Fibroblast of the aortic adventitia (primary cell): ENCODE data around the gene SENP6. TPM values are rescaled to one million over a fixed set of nuclear protein-coding genes. Genes with fewer than 3 reads are reported as not detected.

ENCODE experiments used
- DNase-seq: peaks from one replicate; pipeline ENCODE4 v3.0.0-alpha.2; 2010; ENCODE audit warnings: low read depth
- H3K4me3 ChIP-seq: 2 replicates; pipeline ENCODE4 v1.5.1; 2011; ENCODE audit warnings: low read depth, mild to moderate bottlenecking, control low read depth, low read length, moderate library complexity
- small RNA-seq: library from RNA; depleted of rRNA; stranded (forward); fragments of <200 nt; gene quantifications from one replicate; pipeline ENCODE3, GENCODE V24; 2012
- total RNA-seq: library from RNA; depleted of rRNA; stranded (reverse); fragments of >200 nt; gene quantifications from 2 replicates; pipeline ENCODE4 v1.2.3, GENCODE V29; 2012; ENCODE audit warnings: low replicate concordance
- TF ChIP-seq, protein P1 (sequence below): IDR thresholded peaks from 2 replicates; pipeline ENCODE4 v1.5.1; 2011; ENCODE audit warnings: mild to moderate bottlenecking, low read length, control low read depth, inconsistent platforms; ENCODE audit not compliant: insufficient read depth

The SENP6 gene
- total RNA-seq, 1 donor = 113 TPM

DNA sequence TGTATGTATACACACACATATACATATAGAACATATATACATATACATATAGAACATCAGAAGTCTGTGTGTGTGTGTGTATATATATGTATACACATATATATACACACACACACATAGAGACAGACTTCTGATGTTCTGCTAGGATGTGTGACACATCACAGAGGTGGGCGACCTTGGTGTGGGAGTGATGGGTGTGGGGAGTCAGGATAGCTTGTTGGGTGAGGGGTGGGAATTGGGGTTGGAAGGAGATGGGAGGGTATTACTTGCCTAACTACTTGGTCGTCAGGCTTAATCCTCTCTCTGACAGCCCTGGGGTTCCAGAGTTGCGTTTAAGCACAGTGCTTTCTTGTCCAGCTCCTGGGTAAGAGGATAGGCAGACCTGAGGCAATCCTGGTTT lies 155.6 kb downstream of the SENP6 start:
- DNase-seq = no peak
- no peak overlapping the region for H3K4me3 ChIP-seq
- TF ChIP-seq, protein P1, sequence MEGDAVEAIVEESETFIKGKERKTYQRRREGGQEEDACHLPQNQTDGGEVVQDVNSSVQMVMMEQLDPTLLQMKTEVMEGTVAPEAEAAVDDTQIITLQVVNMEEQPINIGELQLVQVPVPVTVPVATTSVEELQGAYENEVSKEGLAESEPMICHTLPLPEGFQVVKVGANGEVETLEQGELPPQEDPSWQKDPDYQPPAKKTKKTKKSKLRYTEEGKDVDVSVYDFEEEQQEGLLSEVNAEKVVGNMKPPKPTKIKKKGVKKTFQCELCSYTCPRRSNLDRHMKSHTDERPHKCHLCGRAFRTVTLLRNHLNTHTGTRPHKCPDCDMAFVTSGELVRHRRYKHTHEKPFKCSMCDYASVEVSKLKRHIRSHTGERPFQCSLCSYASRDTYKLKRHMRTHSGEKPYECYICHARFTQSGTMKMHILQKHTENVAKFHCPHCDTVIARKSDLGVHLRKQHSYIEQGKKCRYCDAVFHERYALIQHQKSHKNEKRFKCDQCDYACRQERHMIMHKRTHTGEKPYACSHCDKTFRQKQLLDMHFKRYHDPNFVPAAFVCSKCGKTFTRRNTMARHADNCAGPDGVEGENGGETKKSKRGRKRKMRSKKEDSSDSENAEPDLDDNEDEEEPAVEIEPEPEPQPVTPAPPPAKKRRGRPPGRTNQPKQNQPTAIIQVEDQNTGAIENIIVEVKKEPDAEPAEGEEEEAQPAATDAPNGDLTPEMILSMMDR = no peak

GRCh38 chr6:75758061-75758460 lies 156.4 kb downstream of the SENP6 start:
- TF ChIP-seq, protein P1 = no peak
- no peak for DNase-seq
- no peak overlapping the region for H3K4me3 ChIP-seq

DNA sequence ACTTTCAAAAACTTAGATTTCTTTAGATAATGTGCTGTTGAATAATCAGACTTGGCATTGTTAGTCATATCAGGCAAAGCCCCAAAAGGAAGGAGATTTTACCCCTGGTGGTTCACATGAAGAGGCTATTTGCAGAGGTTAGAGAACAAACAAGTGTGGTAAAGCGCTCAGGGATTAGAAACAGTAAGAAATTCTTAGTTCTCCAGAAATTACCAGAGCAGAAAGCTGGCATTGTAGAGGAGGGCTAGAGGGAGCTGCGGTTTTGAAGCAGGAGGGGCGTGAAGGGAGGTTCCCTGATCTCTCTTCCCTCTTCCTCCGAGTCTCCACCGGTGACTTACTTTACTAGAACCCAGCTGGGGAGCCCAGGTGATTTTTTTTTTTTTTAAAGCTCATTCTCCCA lies 157.5 kb downstream of the SENP6 start:
- no peak overlapping the region for H3K4me3 ChIP-seq
- TF ChIP-seq, protein P1 = no peak
- no peak for DNase-seq

- no peak overlapping the region for H3K4me3 ChIP-seq
- TF ChIP-seq, protein P1 = no peak
- no peak for DNase-seq
Measured at GRCh38 chr6:75760320-75760719, 158.6 kb downstream of the SENP6 start.

DNA sequence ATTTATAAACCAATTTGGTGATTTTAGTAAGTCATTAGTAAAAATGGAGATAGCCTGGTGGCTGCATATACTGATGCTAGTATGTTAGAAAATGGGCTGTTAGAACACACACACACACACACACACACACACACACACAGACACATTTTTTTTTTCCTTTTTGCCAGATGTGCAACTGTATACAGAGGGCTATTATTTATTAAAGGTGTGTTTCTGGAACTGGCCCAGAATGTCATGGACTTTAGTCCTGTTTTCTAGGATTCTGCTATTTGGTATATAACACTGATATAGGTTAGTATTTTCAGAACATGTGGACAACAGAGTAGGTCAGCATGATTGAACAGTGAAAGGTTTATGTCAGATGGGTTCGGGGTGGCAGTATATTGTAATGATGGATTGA lies 159.8 kb downstream of the SENP6 start:
- TF ChIP-seq, protein P1 = no peak
- no peak overlapping the region for H3K4me3 ChIP-seq
- no peak for DNase-seq

GRCh38 chr6:75762063-75762462 lies 160.4 kb downstream of the SENP6 start:
- no peak for DNase-seq
- no peak overlapping the region for H3K4me3 ChIP-seq
- TF ChIP-seq, protein P1 = no peak

GRCh38 chr6:75766387-75766786 lies 164.7 kb downstream of the SENP6 start:
- DNase-seq = no peak
- TF ChIP-seq, protein P1 = no peak
- H3K4me3 ChIP-seq = no peak overlapping the region

Small RNA genes lying within 50 kb of the gene (small RNA-seq; reads per million reads assigned to genes)
- gene RNU6-1016P = not detected
- not detected for gene RNU6-1338P
- not detected for gene RNU6-155P

Other genes with a start within 250 kb of the SENP6 start
- 0.45 and 5.5 TPM in 2 replicates for gene FILIP1, start 108.1 kb upstream of the SENP6 start, total RNA-seq
- 10.5 and 16.4 TPM in 2 replicates for gene MYO6, start 147.4 kb downstream of the SENP6 start, total RNA-seq